IPS-15b (cell line): ENCODE measurements around the gene HLA-A.
A peak's percentile ranks its signal among the peaks of the same experiment; 100 is the strongest.

Experiments used
- H3K27me3 ChIP-seq: one replicate; pipeline ENCODE4 v1.6.1; 2013; ENCODE audit warnings: low read length; ENCODE audit not compliant: control insufficient read depth, insufficient read depth
- H3K36me3 ChIP-seq: one replicate; pipeline ENCODE4 v1.6.1; 2013; ENCODE audit warnings: low read length; ENCODE audit not compliant: control insufficient read depth, insufficient read depth
- H3K4me1 ChIP-seq: one replicate; pipeline ENCODE4 v1.6.1; 2013; ENCODE audit warnings: mild to moderate bottlenecking, low read length; ENCODE audit not compliant: control insufficient read depth, insufficient read depth
- H3K4me3 ChIP-seq: one replicate; pipeline ENCODE4 v1.5.1; 2013; ENCODE audit warnings: low read depth, low read length
- H3K9ac ChIP-seq: one replicate; pipeline ENCODE4 v1.6.1; 2013; ENCODE audit warnings: low read depth, mild to moderate bottlenecking, low read length
- H3K9me3 ChIP-seq: one replicate; pipeline ENCODE4 v1.6.1; 2013; ENCODE audit warnings: mild to moderate bottlenecking, low read length; ENCODE audit not compliant: control insufficient read depth, insufficient read depth

The HLA-A gene

DNA sequence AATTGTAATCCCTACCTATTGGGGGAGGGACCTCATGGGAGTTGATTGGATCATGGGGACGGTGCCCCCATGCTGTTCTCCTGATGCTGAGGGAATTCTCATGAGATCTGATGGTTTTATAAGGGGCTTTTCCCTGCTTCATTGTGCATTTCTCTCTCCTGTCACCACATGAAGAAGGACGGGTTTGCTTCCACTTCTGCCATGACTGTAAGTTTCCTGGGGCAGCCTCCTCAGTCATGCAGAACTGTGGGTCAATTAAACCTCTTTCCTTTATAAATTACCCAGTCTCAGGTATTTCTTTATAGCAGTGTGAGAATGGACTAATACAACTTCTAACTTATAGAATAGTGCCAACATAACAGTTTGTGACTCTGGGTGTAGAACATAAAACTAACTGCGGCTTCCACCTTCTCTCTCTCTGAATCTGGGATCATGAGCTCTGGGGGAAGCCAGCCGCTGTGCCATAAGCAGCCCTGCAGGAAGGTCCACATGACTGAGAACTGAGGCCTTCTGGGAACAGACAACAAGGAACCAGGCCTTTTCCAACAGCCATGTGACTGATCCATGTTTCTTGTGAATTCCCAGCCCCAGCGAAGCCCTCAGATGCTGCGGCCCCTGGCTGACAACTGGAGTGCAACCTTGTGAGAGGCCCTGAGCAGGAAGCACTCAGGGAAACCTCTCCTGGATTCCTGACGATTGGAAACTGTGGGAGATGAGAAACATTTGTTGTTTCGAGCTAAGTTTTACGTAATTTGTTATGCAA, 3.4 kb upstream of the HLA-A start:
- H3K36me3 ChIP-seq = peaks cover 4% of the 10 kb centered on the region
- peaks cover 2% of the 10 kb centered on the region for H3K27me3 ChIP-seq
- no peak overlapping the region for H3K9ac ChIP-seq
- no peaks in the 10 kb centered on the region for H3K4me1 ChIP-seq
- H3K4me3 ChIP-seq = no peak overlapping the region
- no peaks in the 10 kb centered on the region for H3K9me3 ChIP-seq

- Histone ChIP-seq H3K27me3 (peaks cover 2% of the 10 kb centered on the region), H3K36me3 (peaks cover 4% of the 10 kb centered on the region), H3K4me1 (no peaks in the 10 kb centered on the region)
Measured at GRCh38 chr6:29941016-29941415, 1.3 kb upstream of the HLA-A start.

DNA sequence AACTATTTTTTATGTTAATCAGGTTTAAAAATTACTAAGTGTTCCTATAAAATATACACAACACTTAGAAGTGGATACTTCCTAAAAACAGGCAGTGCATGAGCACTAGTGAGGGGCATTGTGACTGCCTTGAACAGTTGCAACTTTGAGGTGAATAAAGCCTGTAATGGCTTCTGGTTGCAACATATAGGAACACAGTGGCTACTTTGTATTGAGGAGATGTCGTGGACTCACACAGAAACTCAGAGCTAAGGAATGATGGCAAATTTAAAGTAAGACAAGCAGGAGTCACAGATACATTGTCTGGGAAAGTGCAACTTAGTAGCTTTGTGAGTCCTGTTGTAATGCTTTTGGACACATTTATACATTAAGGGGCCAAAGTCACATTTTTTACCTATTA, 861 bp upstream of the HLA-A start:
- no peak overlapping the region for H3K9ac ChIP-seq
- H3K36me3 ChIP-seq = peaks cover 4% of the 10 kb centered on the region
- no peak overlapping the region for H3K4me3 ChIP-seq
- no peaks in the 10 kb centered on the region for H3K9me3 ChIP-seq
- H3K4me1 ChIP-seq = no peaks in the 10 kb centered on the region
- H3K27me3 ChIP-seq = peaks cover 2% of the 10 kb centered on the region

More at GRCh38 chr6:29941016-29941415, 1.3 kb upstream of the HLA-A start:
- Histone ChIP-seq H3K4me3 (no peak overlapping the region), H3K9me3 (no peaks in the 10 kb centered on the region), H3K9ac (no peak overlapping the region)

DNA sequence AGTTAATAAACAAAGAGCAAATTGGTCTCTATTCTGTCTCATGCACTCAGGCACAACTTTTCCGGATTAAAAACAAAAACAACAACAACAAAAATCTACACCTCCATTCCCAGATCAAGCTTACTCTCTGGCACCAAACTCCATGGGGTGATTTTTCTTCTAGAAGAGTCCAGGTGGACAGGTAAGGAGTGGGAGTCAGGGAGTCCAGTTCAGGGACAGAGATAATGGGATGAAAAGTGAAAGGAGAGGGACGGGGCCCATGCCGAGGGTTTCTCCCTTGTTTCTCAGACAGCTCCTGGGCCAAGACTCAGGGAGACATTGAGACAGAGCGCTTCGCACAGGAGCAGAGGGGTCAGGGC, 437 bp upstream of the HLA-A start:
- Histone ChIP-seq H3K4me1 (no peaks in the 10 kb centered on the region), H3K36me3 (peaks cover 4% of the 10 kb centered on the region), H3K27me3 (peaks cover 2% of the 10 kb centered on the region), H3K9ac (no peak overlapping the region), H3K4me3 (peak overlapping the region; percentile 22), H3K9me3 (no peaks in the 10 kb centered on the region)

DNA sequence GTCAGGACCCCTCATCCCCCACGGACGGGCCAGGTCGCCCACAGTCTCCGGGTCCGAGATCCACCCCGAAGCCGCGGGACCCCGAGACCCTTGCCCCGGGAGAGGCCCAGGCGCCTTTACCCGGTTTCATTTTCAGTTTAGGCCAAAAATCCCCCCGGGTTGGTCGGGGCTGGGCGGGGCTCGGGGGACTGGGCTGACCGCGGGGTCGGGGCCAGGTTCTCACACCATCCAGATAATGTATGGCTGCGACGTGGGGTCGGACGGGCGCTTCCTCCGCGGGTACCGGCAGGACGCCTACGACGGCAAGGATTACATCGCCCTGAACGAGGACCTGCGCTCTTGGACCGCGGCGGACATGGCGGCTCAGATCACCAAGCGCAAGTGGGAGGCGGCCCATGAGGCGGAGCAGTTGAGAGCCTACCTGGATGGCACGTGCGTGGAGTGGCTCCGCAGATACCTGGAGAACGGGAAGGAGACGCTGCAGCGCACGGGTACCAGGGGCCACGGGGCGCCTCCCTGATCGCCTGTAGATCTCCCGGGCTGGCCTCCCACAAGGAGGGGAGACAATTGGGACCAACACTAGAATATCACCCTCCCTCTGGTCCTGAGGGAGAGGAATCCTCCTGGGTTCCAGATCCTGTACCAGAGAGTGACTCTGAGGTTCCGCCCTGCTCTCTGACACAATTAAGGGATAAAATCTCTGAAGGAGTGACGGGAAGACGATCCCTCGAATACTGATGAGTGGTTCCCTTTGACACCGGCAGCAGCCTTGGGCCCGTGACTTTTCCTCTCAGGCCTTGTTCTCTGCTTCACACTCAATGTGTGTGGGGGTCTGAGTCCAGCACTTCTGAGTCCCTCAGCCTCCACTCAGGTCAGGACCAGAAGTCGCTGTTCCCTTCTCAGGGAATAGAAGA, 978 bp downstream of the HLA-A start:
- Histone ChIP-seq H3K4me1 (no peaks in the 10 kb centered on the region), H3K9ac (no peak overlapping the region), H3K9me3 (no peaks in the 10 kb centered on the region), H3K36me3 (peaks cover 4% of the 10 kb centered on the region), H3K27me3 (peaks cover 2% of the 10 kb centered on the region), H3K4me3 (peak overlapping the region; percentile 52)

DNA sequence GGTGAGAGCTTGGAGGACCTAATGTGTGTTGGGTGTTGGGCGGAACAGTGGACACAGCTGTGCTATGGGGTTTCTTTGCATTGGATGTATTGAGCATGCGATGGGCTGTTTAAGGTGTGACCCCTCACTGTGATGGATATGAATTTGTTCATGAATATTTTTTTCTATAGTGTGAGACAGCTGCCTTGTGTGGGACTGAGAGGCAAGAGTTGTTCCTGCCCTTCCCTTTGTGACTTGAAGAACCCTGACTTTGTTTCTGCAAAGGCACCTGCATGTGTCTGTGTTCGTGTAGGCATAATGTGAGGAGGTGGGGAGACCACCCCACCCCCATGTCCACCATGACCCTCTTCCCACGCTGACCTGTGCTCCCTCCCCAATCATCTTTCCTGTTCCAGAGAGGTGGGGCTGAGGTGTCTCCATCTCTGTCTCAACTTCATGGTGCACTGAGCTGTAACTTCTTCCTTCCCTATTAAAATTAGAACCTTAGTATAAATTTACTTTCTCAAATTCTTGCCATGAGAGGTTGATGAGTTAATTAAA, 3.0 kb downstream of the HLA-A start:
- H3K36me3 ChIP-seq = peaks cover 4% of the 10 kb centered on the region
- H3K4me1 ChIP-seq = no peaks in the 10 kb centered on the region
- no peak overlapping the region for H3K4me3 ChIP-seq
- H3K9ac ChIP-seq = no peak overlapping the region
- peaks cover 2% of the 10 kb centered on the region for H3K27me3 ChIP-seq
- H3K9me3 ChIP-seq = no peaks in the 10 kb centered on the region

DNA sequence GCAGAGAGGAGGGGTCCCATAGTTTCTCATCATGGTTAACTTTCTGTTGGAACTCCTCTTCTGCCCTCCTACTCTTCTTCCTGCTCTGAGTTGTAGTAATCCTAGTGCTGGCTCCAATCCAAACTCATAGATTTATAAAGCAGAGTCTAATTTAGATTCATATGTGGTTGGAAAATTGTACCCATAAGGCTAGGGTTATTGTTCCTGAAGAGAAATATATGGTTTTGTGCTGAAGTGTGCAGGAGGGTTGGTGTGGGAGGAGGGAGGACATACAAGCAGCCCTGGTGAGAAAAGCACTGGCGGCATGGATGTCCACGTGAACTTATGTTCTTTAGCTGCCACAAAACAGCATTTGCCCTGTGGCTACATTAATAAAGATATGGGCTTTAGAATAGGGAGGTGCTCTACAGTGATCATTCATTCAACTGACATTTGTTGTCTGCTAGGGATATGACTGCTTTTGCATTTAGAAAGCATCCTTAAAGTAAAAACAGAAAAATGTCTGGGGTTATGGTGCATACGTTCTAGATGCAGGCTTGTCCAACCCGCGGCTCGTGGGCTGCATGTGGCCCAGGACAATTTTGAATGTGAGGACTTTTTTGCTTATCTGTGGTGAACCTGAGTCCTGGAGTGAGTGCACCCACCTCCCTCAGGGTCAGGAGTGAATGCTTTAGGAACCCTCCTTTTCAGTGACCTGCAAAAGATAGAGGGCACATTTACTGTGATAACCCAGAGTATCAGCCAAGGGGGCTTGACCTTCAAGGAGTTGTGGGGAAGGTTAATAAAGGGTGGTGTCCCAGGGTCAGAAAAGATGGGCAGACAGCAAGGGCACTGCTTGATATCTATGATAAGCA, 4.1 kb downstream of the HLA-A start:
- Histone ChIP-seq H3K4me1 (no peaks in the 10 kb centered on the region), H3K9ac (no peak overlapping the region), H3K36me3 (peaks cover 4% of the 10 kb centered on the region), H3K27me3 (peaks cover 2% of the 10 kb centered on the region), H3K9me3 (no peaks in the 10 kb centered on the region), H3K4me3 (no peak overlapping the region)

DNA sequence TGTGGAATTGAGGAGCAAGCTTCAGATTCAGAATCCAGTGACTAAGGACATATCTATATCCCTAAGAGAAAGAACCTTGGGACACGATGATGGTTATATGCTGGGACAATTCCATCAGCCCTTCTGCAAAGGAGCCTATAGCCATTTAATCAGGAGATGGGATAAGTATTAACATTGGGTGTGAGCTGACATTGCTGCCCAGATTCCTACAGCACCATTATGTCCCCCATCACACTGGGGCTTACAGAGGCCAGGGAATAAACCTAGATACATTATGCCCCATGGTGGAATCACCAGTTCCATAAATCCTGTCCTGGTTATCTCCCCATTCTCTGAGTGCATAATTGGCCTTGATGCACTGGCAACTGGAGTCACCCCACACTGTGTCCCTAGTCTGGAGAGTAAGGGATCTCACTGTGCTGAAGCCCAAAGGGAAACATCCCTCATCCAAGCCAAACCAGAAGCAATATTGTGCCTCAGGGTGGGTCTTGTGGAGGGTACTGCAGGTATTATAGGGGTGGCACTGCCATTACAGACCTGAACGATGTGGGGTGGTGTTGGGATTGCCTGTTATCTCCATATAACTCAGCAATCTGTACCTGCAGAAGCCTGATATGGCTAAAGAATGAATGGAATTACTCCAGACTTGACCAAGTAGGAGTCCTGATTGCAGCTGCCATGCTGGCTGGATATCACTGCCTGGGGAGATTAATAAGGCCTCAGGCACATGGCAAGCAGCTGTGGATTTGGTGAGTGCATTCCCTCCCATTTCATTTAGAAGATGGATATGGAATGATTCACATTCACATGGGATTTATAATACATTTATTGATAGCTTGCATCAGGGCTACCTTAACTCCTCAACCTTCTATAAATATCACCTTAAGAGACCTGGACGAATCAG, 5.0 kb downstream of the HLA-A start:
- Histone ChIP-seq H3K9me3 (no peaks in the 10 kb centered on the region), H3K4me1 (no peaks in the 10 kb centered on the region), H3K27me3 (no peaks in the 10 kb centered on the region), H3K4me3 (no peak overlapping the region), H3K36me3 (peaks cover 4% of the 10 kb centered on the region), H3K9ac (no peak overlapping the region)

- Histone ChIP-seq H3K9ac (no peak overlapping the region), H3K4me3 (no peak overlapping the region), H3K36me3 (peaks cover 4% of the 10 kb centered on the region), H3K9me3 (no peaks in the 10 kb centered on the region), H3K27me3 (no peaks in the 10 kb centered on the region), H3K4me1 (no peaks in the 10 kb centered on the region)
Measured at GRCh38 chr6:29948277-29948676, 5.9 kb downstream of the HLA-A start.

DNA sequence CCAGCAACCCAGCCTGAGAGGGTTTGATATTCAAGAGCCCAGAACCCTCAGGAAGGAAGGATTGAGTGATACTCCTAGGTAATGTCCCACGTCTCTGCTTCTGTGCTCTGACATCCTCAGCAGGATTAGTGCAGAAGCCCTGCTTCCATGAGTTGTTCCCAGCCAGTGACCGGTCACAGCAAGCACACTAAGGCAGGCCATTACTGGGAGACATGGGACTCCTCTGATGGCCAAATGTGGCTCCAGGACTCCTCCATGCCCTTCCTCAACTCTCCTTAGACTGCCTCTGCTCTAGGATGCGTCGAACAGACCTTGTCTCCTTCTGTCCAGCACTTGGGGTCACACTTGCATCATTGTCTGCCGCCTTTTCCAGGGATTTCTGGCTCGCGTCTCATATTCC, 7.6 kb downstream of the HLA-A start:
- Histone ChIP-seq H3K9ac (no peak overlapping the region), H3K9me3 (no peaks in the 10 kb centered on the region), H3K4me3 (no peak overlapping the region), H3K4me1 (no peaks in the 10 kb centered on the region), H3K36me3 (no peaks in the 10 kb centered on the region), H3K27me3 (no peaks in the 10 kb centered on the region)
